A673 (cell line): Measurements from ENCODE around the gene ALDH1A3. TPM values are rescaled to one million over a fixed set of nuclear protein-coding genes. Genes with fewer than 3 reads are reported as not detected.

Experiments used
- BruUV-seq: library from RNA; stranded (reverse); fragments of 400-500 nt; replicated peaks from 2 replicates; lab custom pipeline; 2021; lab: Mats Ljungman, UMichigan
- CTCF ChIA-PET: fragments of 300-600 bp; sonication (Branson Sonifier 250); formaldehyde crosslinking; loops from one replicate; lab custom pipeline; 2022; ENCODE audit warnings: antibody characterized with exemption; lab: Charles Lee
- POLR2A ChIA-PET: fragments of 300-600 bp; sonication (Branson Sonifier 250); formaldehyde crosslinking; loops from one replicate; lab custom pipeline; 2022; ENCODE audit warnings: antibody characterized with exemption; ENCODE audit not compliant: low non-redundant PET; lab: Charles Lee
- DNase-seq: peaks from one replicate; pipeline ENCODE4 v3.0.0-alpha.2; 2015; ENCODE audit warnings: low spot score
- H3K27ac ChIP-seq: fragments of 200-600 bp; sonication (generic); 2 replicates; pipeline ENCODE4 v1.5.1; 2016; ENCODE audit warnings: mixed run types, low read depth, mild to moderate bottlenecking, mixed read lengths, antibody characterized with exemption, low read length; ENCODE audit not compliant: poor library complexity, severe bottlenecking
- H3K27me3 ChIP-seq: fragments of 200-600 bp; sonication (generic); replicated peaks from 2 replicates; pipeline ENCODE4 v1.6.1; 2017; ENCODE audit warnings: mixed run types, low read depth, mild to moderate bottlenecking, mixed read lengths, antibody characterized with exemption, low read length; ENCODE audit not compliant: insufficient read depth, poor library complexity
- H3K36me3 ChIP-seq: fragments of 200-600 bp; sonication (generic); 2 replicates; pipeline ENCODE4 v1.6.1; 2016; ENCODE audit warnings: mixed run types, mild to moderate bottlenecking, mixed read lengths, antibody characterized with exemption, low read length; ENCODE audit not compliant: insufficient read depth, poor library complexity, severe bottlenecking
- H3K4me1 ChIP-seq: fragments of 200-600 bp; sonication (generic); 2 replicates; pipeline ENCODE4 v1.6.1; 2017; ENCODE audit warnings: mixed run types, mild to moderate bottlenecking, mixed read lengths, antibody characterized with exemption, low read length; ENCODE audit not compliant: insufficient read depth, poor library complexity, severe bottlenecking
- H3K4me3 ChIP-seq: fragments of 200-600 bp; sonication (generic); 2 replicates; pipeline ENCODE4 v1.5.1; 2016; ENCODE audit warnings: low read depth, mixed run types, mild to moderate bottlenecking, mixed read lengths, low read length; ENCODE audit not compliant: poor library complexity, severe bottlenecking
- H3K9me3 ChIP-seq: fragments of 200-600 bp; sonication (generic); 2 replicates; pipeline ENCODE4 v1.6.1; 2016; ENCODE audit warnings: mixed run types, low read depth, mild to moderate bottlenecking, mixed read lengths, antibody characterized with exemption, low read length; ENCODE audit not compliant: poor library complexity, severe bottlenecking
- CTCF ChIP-seq: fragments of 300-800, 200-600 bp; sonication (generic); conservative IDR thresholded peaks from 2 replicates; pipeline ENCODE4 v1.5.1; 2017; ENCODE audit warnings: low read depth, mild to moderate bottlenecking, antibody characterized with exemption, low read length, moderate library complexity, mixed read lengths
- EZH2 ChIP-seq: fragments of 200-600 bp; sonication (generic); IDR thresholded peaks from 2 replicates; pipeline ENCODE4 v1.6.1; 2017; ENCODE audit warnings: borderline replicate concordance, low read depth, mild to moderate bottlenecking, mixed read lengths, antibody characterized with exemption, low read length; ENCODE audit not compliant: poor library complexity, severe bottlenecking
- intact Hi-C: fragments of 100-400 bp; cut with micrococcal nuclease; formaldehyde crosslinking; loops from one replicate; pipeline ENCODE4 v1.10.0; 2022; ENCODE audit not compliant: unreplicated experiment
- total RNA-seq: library from RNA; stranded (reverse); gene quantifications from 2 replicates; pipeline ENCODE4 v1.2.3, GENCODE V29; 2021

Gene ALDH1A3
- total RNA-seq, 1 experiment from 2014 or later: 0.19 TPM

- CTCF ChIA-PET: interaction anchor here (0.6 kb wide), 2 partner anchors 16 to 911 kb away, joined by 3 to 6 read pairs; no protein-coding TSS in a partner anchor
- no peak for DNase-seq
- no peak for TF ChIP-seq EZH2
- no peak for TF ChIP-seq CTCF
- no TSS peak for BruUV-seq
- Histone ChIP-seq H3K9me3 (no peaks in the 10 kb centered on the region), H3K36me3 (no peaks in the 10 kb centered on the region), H3K27me3 (peaks cover 12% of the 10 kb centered on the region), H3K4me3 (no peak overlapping the region), H3K27ac (no peak overlapping the region), H3K4me1 (no peaks in the 10 kb centered on the region)
- intact Hi-C loops: no loop called here
- POLR2A ChIA-PET: no interaction called here
Observed at GRCh38 chr15:100925480-100925879, 45.8 kb downstream of the ALDH1A3 start.

GRCh38 chr15:100926258-100926657 lies 46.6 kb downstream of the ALDH1A3 start:
- Histone ChIP-seq H3K4me3 (no peak overlapping the region), H3K27me3 (peaks cover 5% of the 10 kb centered on the region), H3K9me3 (no peaks in the 10 kb centered on the region), H3K36me3 (no peaks in the 10 kb centered on the region), H3K27ac (no peak overlapping the region), H3K4me1 (no peaks in the 10 kb centered on the region)
- ChIA-PET CTCF (no interaction called here), POLR2A (no interaction called here)
- BruUV-seq: no TSS peak
- DNase-seq: no peak
- intact Hi-C loops: no loop called here
- TF ChIP-seq EZH2: no peak
- no peak for TF ChIP-seq CTCF

- Histone ChIP-seq H3K9me3 (no peaks in the 10 kb centered on the region), H3K36me3 (no peaks in the 10 kb centered on the region), H3K4me3 (no peak overlapping the region), H3K4me1 (no peaks in the 10 kb centered on the region), H3K27me3 (peaks cover 2% of the 10 kb centered on the region), H3K27ac (no peak overlapping the region)
- ChIA-PET POLR2A (no interaction called here), CTCF (no interaction called here)
- no peak for DNase-seq
- intact Hi-C loops: no loop called here
- no TSS peak for BruUV-seq
- TF ChIP-seq CTCF (no peak), EZH2 (no peak)
Observed at GRCh38 chr15:100926971-100927756, 47.5 kb downstream of the ALDH1A3 start.
